Panc1 (cell line): ENCODE data around the gene ADGRL3. TPM values are rescaled to one million over a fixed set of nuclear protein-coding genes. Genes with fewer than 3 reads are reported as not detected.

Source experiments
- ATAC-seq: fragments of 200-7000 bp; cut with Tn5 transposase; 2 replicates; pipeline ENCODE4 v1.9.1; 2020; ENCODE audit warnings: mild to moderate bottlenecking, moderate library complexity
- BruUV-seq: library from RNA; stranded (reverse); fragments of 400-500 nt; replicated peaks from 2 replicates; lab custom pipeline; 2021; lab: Mats Ljungman, UMichigan
- CTCF ChIA-PET: fragments of 300-600 bp; sonication (Branson Sonifier 250); formaldehyde crosslinking; loops from one replicate; lab custom pipeline; 2022; ENCODE audit warnings: antibody characterized with exemption; lab: Charles Lee
- POLR2A ChIA-PET: fragments of 300-600 bp; sonication (Branson Sonifier 250); formaldehyde crosslinking; loops from one replicate; lab custom pipeline; 2022; ENCODE audit warnings: antibody characterized with exemption; lab: Charles Lee
- DNase-seq: peaks from one replicate; pipeline ENCODE4 v3.0.0-alpha.2; 2010; ENCODE audit warnings: low read depth, low spot score
- H3K27ac ChIP-seq: 2 replicates; pipeline ENCODE4 v1.5.1; 2011; ENCODE audit warnings: mild to moderate bottlenecking, low read length, inconsistent platforms
- H3K27me3 ChIP-seq: fragments of 200-500 bp; sonication (Bioruptor generic); 2 replicates; pipeline ENCODE4 v1.6.0; 2014; ENCODE audit warnings: low read length, inconsistent platforms; ENCODE audit not compliant: control insufficient read depth, insufficient read depth
- H3K36me3 ChIP-seq: fragments of 200-500 bp; sonication (Bioruptor generic); 2 replicates; pipeline ENCODE4 v1.5.1; 2014; ENCODE audit warnings: inconsistent platforms, mild to moderate bottlenecking, low read length, moderate library complexity; ENCODE audit not compliant: control insufficient read depth, insufficient read depth
- H3K4me1 ChIP-seq: 2 replicates; pipeline ENCODE4 v1.5.1; 2011; ENCODE audit warnings: inconsistent platforms, mild to moderate bottlenecking, low read length, moderate library complexity; ENCODE audit not compliant: control insufficient read depth, insufficient read depth
- H3K4me3 ChIP-seq, 2 experiments: 2 replicates each; pipeline ENCODE4 v1.5.1; 2011 to 2012; ENCODE audit warnings: low read depth in 2 of 2, low read length in 2 of 2, mild to moderate bottlenecking in 2 of 2, inconsistent platforms in 1 of 2, moderate library complexity in 1 of 2
- H3K9me3 ChIP-seq: fragments of 200-500 bp; sonication (Bioruptor generic); 2 replicates; pipeline ENCODE4 v1.5.1; 2014; ENCODE audit warnings: low read depth, mild to moderate bottlenecking, inconsistent platforms, low read length, moderate library complexity; ENCODE audit not compliant: control insufficient read depth, insufficient read depth
- CTCF ChIP-seq: fragments of 450-650 bp; IDR thresholded peaks from 2 replicates; pipeline ENCODE4 v1.5.1; 2017; ENCODE audit warnings: mild to moderate bottlenecking
- POLR2AphosphoS5 ChIP-seq: IDR thresholded peaks from 2 replicates; pipeline ENCODE4 v1.6.1; 2012; ENCODE audit warnings: mild to moderate bottlenecking, low read depth, low read length, moderate library complexity
- REST ChIP-seq, 2 experiments: IDR thresholded peaks; 2 replicates each; pipeline ENCODE4 v1.6.1; 2011 to 2012; ENCODE audit warnings: low read depth in 2 of 2, control low read depth in 1 of 2, low read length in 1 of 2, mild to moderate bottlenecking in 1 of 2, moderate library complexity in 1 of 2; ENCODE audit not compliant: insufficient read depth in 1 of 2
- SIN3A ChIP-seq: IDR thresholded peaks from 2 replicates; pipeline ENCODE4 v1.6.1; 2012; ENCODE audit warnings: low read depth, mild to moderate bottlenecking, low read length, moderate library complexity, borderline replicate concordance; ENCODE audit not compliant: insufficient read depth
- TCF7L2 ChIP-seq: IDR thresholded peaks from 2 replicates; pipeline ENCODE4 v1.6.1; 2011; ENCODE audit warnings: mild to moderate bottlenecking, low read depth, low read length, inconsistent platforms
- in situ Hi-C: cut with HindIII; loops from 2 replicates; pipeline ENCODE4 v1.10.0; 2016; ENCODE audit warnings: low sequenced_read_pairs, low pct_unique_long_range_greater_than_20kb
- intact Hi-C: fragments of 100-400 bp; cut with micrococcal nuclease; formaldehyde crosslinking; loops from one replicate; pipeline ENCODE4 v1.10.0; 2022; ENCODE audit not compliant: unreplicated experiment
- total RNA-seq: library from RNA; stranded (reverse); gene quantifications from one replicate; pipeline ENCODE4 v1.2.1, GENCODE V29; 2021; ENCODE audit not compliant: unreplicated experiment

The ADGRL3 gene
- total RNA-seq, 1 experiment from 2014 or later = 0.23 TPM

GRCh38 chr4:61446941-61447340 is 246.8 kb downstream of the ADGRL3 start:
- TF ChIP-seq POLR2AphosphoS5 = no peak
- no peak for TF ChIP-seq CTCF
- no peaks in the 10 kb centered on the region for H3K36me3 ChIP-seq
- BruUV-seq = no TSS peak
- H3K4me3 ChIP-seq = no peak overlapping the region
- POLR2A ChIA-PET = no interaction called here
- intact Hi-C loops (no loop called here), in situ Hi-C loops (no loop called here)
- no peaks in the 10 kb centered on the region for H3K9me3 ChIP-seq
- DNase-seq = no peak
- ATAC-seq = no peak
- H3K27me3 ChIP-seq = no peaks in the 10 kb centered on the region
- H3K4me1 ChIP-seq = no peaks in the 10 kb centered on the region
- CTCF ChIA-PET = no interaction called here
- H3K27ac ChIP-seq = no peak overlapping the region

GRCh38 chr4:61447918-61448317 is 247.8 kb downstream of the ADGRL3 start:
- no peaks in the 10 kb centered on the region for H3K36me3 ChIP-seq
- POLR2A ChIA-PET = no interaction called here
- DNase-seq = no peak
- intact Hi-C loops = no loop called here
- BruUV-seq = no TSS peak
- no peak for ATAC-seq
- H3K27ac ChIP-seq = no peak overlapping the region
- TF ChIP-seq TCF7L2 (no peak), SIN3A (no peak), REST (IDR thresholded peaks at IDR 0.05; ENCODE audit: insufficient read depth in 1 of 2, low read depth in 2 of 2, low read length in 1 of 2) (no peak), POLR2AphosphoS5 (no peak), CTCF (no peak)
- in situ Hi-C loops = no loop called here
- no peaks in the 10 kb centered on the region for H3K9me3 ChIP-seq
- CTCF ChIA-PET = no interaction called here
- H3K27me3 ChIP-seq = no peaks in the 10 kb centered on the region
- H3K4me1 ChIP-seq = no peaks in the 10 kb centered on the region
- H3K4me3 ChIP-seq = no peak overlapping the region

GRCh38 chr4:61451935-61452334 is 251.8 kb downstream of the ADGRL3 start:
- in situ Hi-C loops = no loop called here
- POLR2A ChIA-PET = no interaction called here
- TF ChIP-seq CTCF = no peak
- TF ChIP-seq POLR2AphosphoS5 = no peak
- TF ChIP-seq REST (IDR thresholded peaks at IDR 0.05; ENCODE audit: insufficient read depth in 1 of 2, low read depth in 2 of 2, low read length in 1 of 2) = no peak
- TF ChIP-seq TCF7L2 = no peak
- no peak for TF ChIP-seq SIN3A
- Histone ChIP-seq H3K4me3 (no peak overlapping the region), H3K27me3 (no peaks in the 10 kb centered on the region), H3K4me1 (no peaks in the 10 kb centered on the region), H3K27ac (no peak overlapping the region), H3K36me3 (no peaks in the 10 kb centered on the region), H3K9me3 (no peaks in the 10 kb centered on the region)
- CTCF ChIA-PET = no interaction called here
- ATAC-seq (no peak), DNase-seq (no peak)
- BruUV-seq = no TSS peak
- intact Hi-C loops = no loop called here
